Epithelial cell of proximal tubule (primary cell): ENCODE data around the gene TRABD2B. TPM values are rescaled to one million over a fixed set of nuclear protein-coding genes. Genes with fewer than 3 reads are reported as not detected.

Experiments used
- DNase-seq: peaks from one replicate; pipeline ENCODE4 v3.0.0-alpha.2; 2011; ENCODE audit warnings: low read depth
- H3K4me3 ChIP-seq: 2 replicates; pipeline ENCODE4 v1.5.1; 2011; ENCODE audit warnings: low read depth, mild to moderate bottlenecking, low read length
- CTCF ChIP-seq: conservative IDR thresholded peaks from 2 replicates; pipeline ENCODE4 v1.5.1; 2012; ENCODE audit warnings: low read depth, mild to moderate bottlenecking, low read length
- total RNA-seq: library from RNA; depleted of rRNA; stranded (reverse); fragments of >200 nt; gene quantifications from 2 replicates; pipeline ENCODE4 v1.2.3, GENCODE V29; 2015

The TRABD2B gene
- total RNA-seq, 1 donor from 2014 or later = 0.46 TPM

GRCh38 chr1:47774986-47775834, 222.0 kb downstream of the TRABD2B start:
- no peak for TF ChIP-seq CTCF
- no peak overlapping the region for H3K4me3 ChIP-seq
- no peak for DNase-seq

GRCh38 chr1:47772960-47773682, 224.1 kb downstream of the TRABD2B start:
- no peak for DNase-seq
- no peak for TF ChIP-seq CTCF
- no peak overlapping the region for H3K4me3 ChIP-seq

- TF ChIP-seq CTCF = no peak
- no peak overlapping the region for H3K4me3 ChIP-seq
Observed at GRCh38 chr1:47772281-47772680, 224.9 kb downstream of the TRABD2B start.

GRCh38 chr1:47771751-47772150, 225.4 kb downstream of the TRABD2B start:
- no peak for DNase-seq
- H3K4me3 ChIP-seq = no peak overlapping the region
- TF ChIP-seq CTCF = no peak

More at GRCh38 chr1:47772281-47772680, 224.9 kb downstream of the TRABD2B start:
- DNase-seq = no peak

GRCh38 chr1:47769983-47770382, 227.2 kb downstream of the TRABD2B start:
- TF ChIP-seq CTCF = no peak
- no peak for DNase-seq

GRCh38 chr1:47769295-47769694, 227.9 kb downstream of the TRABD2B start:
- no peak for DNase-seq
- no peak overlapping the region for H3K4me3 ChIP-seq
- no peak for TF ChIP-seq CTCF

More at GRCh38 chr1:47769983-47770382, 227.2 kb downstream of the TRABD2B start:
- H3K4me3 ChIP-seq = no peak overlapping the region

GRCh38 chr1:47767741-47768100, 229.5 kb downstream of the TRABD2B start:
- no peak overlapping the region for H3K4me3 ChIP-seq
- TF ChIP-seq CTCF = no peak
- no peak for DNase-seq
